Caco-2 (cell line): ENCODE measurements around the gene ENTPD8. TPM values are rescaled to one million over a fixed set of nuclear protein-coding genes. Genes with fewer than 3 reads are reported as not detected.

Experiments used
- BruUV-seq: library from RNA; stranded (reverse); fragments of 400-500 nt; replicated peaks from 2 replicates; lab custom pipeline; 2021; lab: Mats Ljungman, UMichigan
- CTCF ChIA-PET: fragments of 300-600 bp; sonication (Branson Sonifier 250); formaldehyde crosslinking; loops from one replicate; lab custom pipeline; 2022; ENCODE audit warnings: antibody characterized with exemption; lab: Charles Lee
- POLR2A ChIA-PET: fragments of 300-600 bp; sonication (Branson Sonifier 250); formaldehyde crosslinking; loops from one replicate; lab custom pipeline; 2022; ENCODE audit warnings: antibody characterized with exemption; lab: Charles Lee
- DNase-seq, 2 experiments: peaks; one replicate each; pipeline versions ENCODE4 v3.0.0 to v3.0.0-alpha.2; 2020 to 2022
- H3K27me3 ChIP-seq: replicated peaks from 2 replicates; pipeline ENCODE4 v1.6.0; 2011; ENCODE audit warnings: low read length; ENCODE audit not compliant: control insufficient read depth, insufficient read depth
- H3K36me3 ChIP-seq: 2 replicates; pipeline ENCODE4 v1.5.1; 2011; ENCODE audit warnings: low read length; ENCODE audit not compliant: control insufficient read depth, insufficient read depth
- H3K4me1 ChIP-seq: fragments of 250-450 bp; sonication (Bioruptor Pico); 2 replicates; pipeline ENCODE4 v1.5.1; 2020; ENCODE audit warnings: mild to moderate bottlenecking
- H3K4me3 ChIP-seq: 2 replicates; pipeline ENCODE4 v1.5.1; 2011; ENCODE audit warnings: low read depth, mild to moderate bottlenecking, control low read depth, low read length
- H3K9me3 ChIP-seq: fragments of 250-450 bp; sonication (Bioruptor Pico); 2 replicates; pipeline ENCODE4 v1.5.1; 2020; ENCODE audit warnings: mild to moderate bottlenecking, moderate library complexity
- H3K27ac Mint-ChIP-seq: one replicate; pipeline ENCODE4 v1.8.0; 2022; ENCODE audit warnings: mixed read lengths; ENCODE audit not compliant: unreplicated experiment
- H3K27me3 Mint-ChIP-seq: one replicate; pipeline ENCODE4 v1.8.0; 2022; ENCODE audit warnings: mixed read lengths; ENCODE audit not compliant: insufficient read depth, unreplicated experiment
- H3K36me3 Mint-ChIP-seq: one replicate; pipeline ENCODE4 v1.8.0; 2022; ENCODE audit warnings: mild to moderate bottlenecking, mixed read lengths; ENCODE audit not compliant: insufficient read depth, unreplicated experiment
- H3K4me1 Mint-ChIP-seq: one replicate; pipeline ENCODE4 v1.8.0; 2022; ENCODE audit warnings: low read depth, mixed read lengths; ENCODE audit not compliant: unreplicated experiment
- H3K4me3 Mint-ChIP-seq: one replicate; pipeline ENCODE4 v1.8.0; 2022; ENCODE audit warnings: mild to moderate bottlenecking, moderate library complexity, mixed read lengths; ENCODE audit not compliant: unreplicated experiment
- H3K9me3 Mint-ChIP-seq: one replicate; pipeline ENCODE4 v1.8.0; 2022; ENCODE audit warnings: mixed read lengths; ENCODE audit not compliant: unreplicated experiment
- CTCF ChIP-seq, 2 experiments: fragments of 200-600 bp in 1 of 2; IDR thresholded peaks; 1 replicate in 1 of 2; 2 replicates in 1 of 2; pipeline versions ENCODE4 v1.5.1 to v1.8.0; 2011 to 2022; ENCODE audit warnings: antibody characterized with exemption in 1 of 2, control low read depth in 1 of 2, inconsistent platforms in 1 of 2, low read depth in 1 of 2, low read length in 1 of 2, mild to moderate bottlenecking in 1 of 2, moderate library complexity in 1 of 2; ENCODE audit not compliant: insufficient read depth in 1 of 2, severe bottlenecking in 1 of 2, unreplicated experiment in 1 of 2
- intact Hi-C: fragments of 100-400 bp; cut with micrococcal nuclease; formaldehyde crosslinking; loops from one replicate; pipeline ENCODE4 v1.10.0; 2022; ENCODE audit not compliant: unreplicated experiment
- total RNA-seq: library from RNA; stranded (reverse); gene quantifications from 2 replicates; pipeline ENCODE4 v1.2.3, GENCODE V29; 2022

Gene ENTPD8
- total RNA-seq, 1 experiment from 2014 or later: 8.6 TPM

GRCh38 chr9:137448602-137448962, 7.4 kb upstream of the ENTPD8 start:
- Histone ChIP-seq H3K9me3 (no peaks in the 10 kb centered on the region; the same call in 1 of the 2 replicates), H3K27me3 (no peaks in the 10 kb centered on the region), H3K36me3 (peaks cover 3% of the 10 kb centered on the region; the same call in 1 of the 2 replicates), H3K4me1 (peaks cover 10% of the 10 kb centered on the region), H3K4me3 (no peak overlapping the region)
- Mint-ChIP-seq H3K4me1 (peaks cover 14% of the 10 kb centered on the region), H3K27me3 (no peaks in the 10 kb centered on the region), H3K4me3 (no peak overlapping the region), H3K36me3 (peaks cover 34% of the 10 kb centered on the region), H3K9me3 (no peaks in the 10 kb centered on the region), H3K27ac (no peak overlapping the region)
- TSS peak; percentile 54 for BruUV-seq
- ChIA-PET CTCF (no interaction called here), POLR2A (no interaction called here)
- TF ChIP-seq CTCF (IDR thresholded peaks at IDR 0.05; ENCODE audit: insufficient read depth in 1 of 2, low read depth in 1 of 2, low read length in 1 of 2, severe bottlenecking in 1 of 2, unreplicated experiment in 1 of 2): no peak
- DNase-seq: no peak
- intact Hi-C loops: loop anchor here (10.0 kb wide), 1 partner anchor 146 kb away; the partner anchor contains the start of gene ZMYND19

GRCh38 chr9:137447722-137448601, 6.8 kb upstream of the ENTPD8 start:
- Mint-ChIP-seq H3K4me3 (no peak overlapping the region), H3K27me3 (no peaks in the 10 kb centered on the region), H3K27ac (no peak overlapping the region), H3K36me3 (peaks cover 31% of the 10 kb centered on the region), H3K4me1 (peaks cover 14% of the 10 kb centered on the region), H3K9me3 (no peaks in the 10 kb centered on the region)
- no peaks in the 10 kb centered on the region; the same call in 1 of the 2 replicates for H3K9me3 ChIP-seq
- intact Hi-C loops: loop anchor here (10.0 kb wide), 1 partner anchor 147 kb away; the partner anchor contains the start of gene ZMYND19
- peaks cover 2% of the 10 kb centered on the region; the same call in 1 of the 2 replicates for H3K36me3 ChIP-seq
- BruUV-seq: no TSS peak
- no peak for TF ChIP-seq CTCF (IDR thresholded peaks at IDR 0.05; ENCODE audit: insufficient read depth in 1 of 2, low read depth in 1 of 2, low read length in 1 of 2, severe bottlenecking in 1 of 2, unreplicated experiment in 1 of 2)
- H3K4me1 ChIP-seq: peaks cover 10% of the 10 kb centered on the region
- no peaks in the 10 kb centered on the region for H3K27me3 ChIP-seq
- DNase-seq: no peak
- H3K4me3 ChIP-seq: no peak overlapping the region
- POLR2A ChIA-PET: interaction anchor here (0.6 kb wide), 1 partner anchor 25 kb away, joined by 8 read pairs; the partner anchor contains the start of genes EXD3 and NOXA1
- CTCF ChIA-PET: interaction anchor here (0.9 to 2.5 kb wide), 2 partner anchors 25 to 161 kb away, joined by 3 to 26 read pairs; partner anchors contain the start of genes EXD3 and NOXA1

GRCh38 chr9:137446851-137447471, 5.8 kb upstream of the ENTPD8 start:
- Histone ChIP-seq H3K9me3 (no peaks in the 10 kb centered on the region), H3K36me3 (no peaks in the 10 kb centered on the region), H3K4me3 (no peak overlapping the region), H3K4me1 (peaks cover 13% of the 10 kb centered on the region), H3K27me3 (no peaks in the 10 kb centered on the region)
- Mint-ChIP-seq H3K27me3 (no peaks in the 10 kb centered on the region), H3K4me1 (peaks cover 14% of the 10 kb centered on the region), H3K4me3 (no peak overlapping the region), H3K36me3 (peaks cover 31% of the 10 kb centered on the region), H3K27ac (no peak overlapping the region), H3K9me3 (no peaks in the 10 kb centered on the region)
- POLR2A ChIA-PET: no interaction called here
- no TSS peak for BruUV-seq
- no peak for DNase-seq
- no peak for TF ChIP-seq CTCF (IDR thresholded peaks at IDR 0.05; ENCODE audit: insufficient read depth in 1 of 2, low read depth in 1 of 2, low read length in 1 of 2, severe bottlenecking in 1 of 2, unreplicated experiment in 1 of 2)
- intact Hi-C loops: loop anchor here (10.0 kb wide), 1 partner anchor 148 kb away; the partner anchor contains the start of gene ZMYND19
- CTCF ChIA-PET: interaction anchor here (1.3 to 2.5 kb wide), 2 partner anchors 24 to 160 kb away, joined by 14 to 26 read pairs; partner anchors contain the start of genes EXD3 and NOXA1
